ENCODE data around the gene DIDO1.
"Not testable (repeated sequence)": the region's sequence is repeated elsewhere in the genome, so short reads cannot be mapped to it uniquely, and the experiment has no call there.

The DIDO1 gene

GRCh38 chr20:62852841-62853240 lies 73.5 kb downstream of the DIDO1 start:
- no peak overlapping the region for H3K27ac Mint-ChIP-seq
- H3K27me3 Mint-ChIP-seq: no peaks in the 10 kb centered on the region
- no peak overlapping the region for H3K4me3 Mint-ChIP-seq
- peaks cover 7% of the 10 kb centered on the region for H3K4me1 Mint-ChIP-seq (ENCODE audit: low read depth)
- DNase-seq: no peak
- H3K36me3 Mint-ChIP-seq (ENCODE audit: low read depth): peaks cover 53% of the 10 kb centered on the region
- H3K9me3 Mint-ChIP-seq: no peaks in the 10 kb centered on the region

- Mint-ChIP-seq H3K4me3 (no peak overlapping the region), H3K4me1 (ENCODE audit: low read depth) (peaks cover 3% of the 10 kb centered on the region), H3K27me3 (no peaks in the 10 kb centered on the region), H3K27ac (no peak overlapping the region), H3K36me3 (ENCODE audit: low read depth) (peaks cover 52% of the 10 kb centered on the region), H3K9me3 (no peaks in the 10 kb centered on the region)
- no peak for DNase-seq
These were observed 74.1 kb downstream of the DIDO1 start for GRCh38 chr20:62852196-62852595.

DNA sequence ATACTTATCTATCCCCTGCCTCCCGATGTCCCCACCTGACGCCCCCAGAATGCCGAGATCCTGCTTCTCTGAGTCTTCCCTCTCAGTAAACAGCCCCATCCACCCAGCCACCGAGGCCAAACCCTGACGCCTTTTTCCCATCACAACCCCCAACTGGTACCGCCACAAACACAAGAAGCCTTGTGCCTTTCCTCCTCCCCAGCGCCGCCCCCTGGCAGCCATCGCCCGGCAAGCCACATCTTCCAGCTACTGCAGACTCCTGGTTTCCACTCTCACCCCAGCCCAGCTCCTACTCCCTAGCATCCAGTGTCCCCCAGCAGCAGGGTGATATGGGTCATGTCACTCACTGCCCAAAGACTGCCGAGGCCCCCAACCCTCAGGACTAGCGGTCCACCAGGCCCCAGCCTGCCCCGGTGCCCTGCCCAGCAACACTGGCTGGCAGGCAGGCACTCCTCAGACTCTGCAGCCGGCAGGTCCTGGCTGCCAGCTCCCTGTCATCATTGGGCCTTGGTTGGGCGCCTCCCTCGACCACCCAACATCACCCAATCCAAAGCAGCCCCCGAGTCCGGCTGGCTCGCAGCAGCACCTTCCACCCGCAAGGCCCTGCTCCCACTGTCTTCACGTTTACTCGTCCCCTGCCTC lies 75.9 kb downstream of the DIDO1 start:
- Mint-ChIP-seq H3K4me1 (ENCODE audit: low read depth) (no peaks in the 10 kb centered on the region), H3K27ac (no peak overlapping the region), H3K27me3 (no peaks in the 10 kb centered on the region), H3K9me3 (no peaks in the 10 kb centered on the region), H3K4me3 (no peak overlapping the region), H3K36me3 (ENCODE audit: low read depth) (peaks cover 57% of the 10 kb centered on the region)
- no peak for DNase-seq

DNA sequence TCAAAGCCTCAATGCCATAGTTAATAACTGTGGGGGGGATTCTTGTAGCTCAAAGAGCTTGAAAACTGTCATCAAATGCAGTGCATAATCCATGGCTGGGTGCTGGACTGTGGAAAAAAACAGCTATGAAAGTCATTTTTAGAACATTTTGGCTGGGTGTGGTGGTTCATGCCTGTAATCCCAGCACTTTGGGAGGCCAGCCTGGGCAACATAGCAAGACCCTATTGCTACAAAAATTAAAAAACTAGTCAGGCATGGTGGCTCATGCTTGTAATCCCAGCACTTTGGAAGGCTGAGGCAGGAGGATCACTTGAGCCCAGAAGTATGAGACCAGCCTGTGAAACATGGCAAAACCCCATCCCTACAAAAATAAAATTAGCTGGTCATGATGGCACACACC lies 76.9 kb downstream of the DIDO1 start:
- Mint-ChIP-seq H3K9me3 (no peaks in the 10 kb centered on the region), H3K4me3 (no peak overlapping the region), H3K36me3 (ENCODE audit: low read depth) (peaks cover 51% of the 10 kb centered on the region), H3K27me3 (no peaks in the 10 kb centered on the region), H3K4me1 (ENCODE audit: low read depth) (no peaks in the 10 kb centered on the region), H3K27ac (no peak overlapping the region)
- no peak for DNase-seq

DNA sequence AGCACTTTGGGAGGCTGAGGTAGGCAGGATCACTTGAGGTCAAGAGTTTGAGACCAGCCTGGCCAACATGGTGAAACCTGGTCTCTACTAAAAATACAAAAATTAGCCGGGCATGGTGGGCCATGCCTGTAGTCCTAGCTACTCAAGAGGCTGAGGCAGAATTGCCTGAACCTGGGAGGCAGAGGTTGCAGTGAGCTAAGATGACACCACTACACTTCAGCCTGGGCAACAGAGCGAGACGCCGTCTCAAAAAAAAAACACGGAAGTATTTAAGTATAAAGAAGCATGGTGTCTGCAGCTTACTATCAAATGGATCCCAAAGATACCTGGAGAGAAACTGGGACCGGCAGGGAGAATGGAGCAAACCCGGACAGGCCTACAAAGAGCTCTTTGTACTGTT lies 77.4 kb downstream of the DIDO1 start:
- H3K9me3 Mint-ChIP-seq; H3K4me1 Mint-ChIP-seq (ENCODE audit: low read depth); H3K4me3 Mint-ChIP-seq; H3K27me3 Mint-ChIP-seq; H3K27ac Mint-ChIP-seq; DNase-seq: not testable (repeated sequence)
- H3K36me3 Mint-ChIP-seq (ENCODE audit: low read depth): peaks cover 46% of the 10 kb centered on the region

GRCh38 chr20:62846166-62846890 lies 80.0 kb downstream of the DIDO1 start:
- Mint-ChIP-seq H3K36me3 (ENCODE audit: low read depth) (peaks cover 29% of the 10 kb centered on the region), H3K4me1 (ENCODE audit: low read depth) (no peaks in the 10 kb centered on the region), H3K9me3 (no peaks in the 10 kb centered on the region), H3K4me3 (no peak overlapping the region), H3K27ac (no peak overlapping the region), H3K27me3 (no peaks in the 10 kb centered on the region)
- DNase-seq: no peak

DNA sequence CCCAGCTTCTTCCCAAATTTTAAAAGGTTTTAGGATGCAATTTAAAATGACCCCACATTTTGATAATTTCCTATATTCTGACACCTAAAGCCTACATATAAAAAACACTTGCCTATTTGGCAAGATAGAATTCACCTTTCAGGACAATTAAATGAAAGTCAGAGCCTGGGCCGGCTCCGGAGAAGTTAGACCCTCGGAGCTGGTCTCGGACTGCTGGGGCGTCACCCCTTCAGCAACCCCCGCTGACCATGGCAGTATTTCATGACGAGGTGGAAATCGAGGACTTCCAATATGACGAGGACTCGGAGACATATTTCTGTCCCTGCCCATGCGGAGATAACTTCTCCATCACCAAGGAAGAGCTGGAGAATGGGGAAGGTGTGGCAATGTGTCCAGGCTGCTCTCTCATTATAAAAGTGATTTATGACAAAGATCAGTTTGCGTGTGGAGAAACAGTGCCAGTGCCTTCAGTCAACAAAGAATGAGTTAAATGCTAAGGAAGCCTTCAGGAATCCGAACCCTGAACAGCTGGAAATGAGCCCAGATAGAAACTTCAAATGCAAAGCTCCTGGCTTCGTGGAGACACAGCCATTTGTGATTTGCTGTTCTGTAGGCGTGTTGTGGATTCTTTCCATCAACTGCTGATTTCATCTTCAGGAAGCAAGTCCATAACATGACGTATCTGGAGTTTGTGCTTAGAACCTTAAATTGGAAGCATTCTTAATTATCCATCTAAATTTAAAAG lies 80.7 kb downstream of the DIDO1 start:
- DNase-seq: no peak
- H3K27me3 Mint-ChIP-seq: no peaks in the 10 kb centered on the region
- H3K4me3 Mint-ChIP-seq: no peak overlapping the region
- peaks cover 26% of the 10 kb centered on the region for H3K36me3 Mint-ChIP-seq (ENCODE audit: low read depth)
- no peaks in the 10 kb centered on the region for H3K9me3 Mint-ChIP-seq
- H3K4me1 Mint-ChIP-seq (ENCODE audit: low read depth): no peaks in the 10 kb centered on the region
- H3K27ac Mint-ChIP-seq: no peak overlapping the region

- Mint-ChIP-seq H3K36me3 (ENCODE audit: low read depth) (peaks cover 20% of the 10 kb centered on the region), H3K9me3 (no peaks in the 10 kb centered on the region), H3K4me1 (ENCODE audit: low read depth) (no peaks in the 10 kb centered on the region), H3K27ac (no peak overlapping the region), H3K27me3 (no peaks in the 10 kb centered on the region), H3K4me3 (no peak overlapping the region)
- no peak for DNase-seq
These were observed 82.1 kb downstream of the DIDO1 start for GRCh38 chr20:62844182-62844581.

- Mint-ChIP-seq H3K27ac (no peak overlapping the region), H3K4me3 (no peak overlapping the region), H3K36me3 (ENCODE audit: low read depth) (peaks cover 20% of the 10 kb centered on the region), H3K27me3 (no peaks in the 10 kb centered on the region), H3K4me1 (ENCODE audit: low read depth) (no peaks in the 10 kb centered on the region), H3K9me3 (no peaks in the 10 kb centered on the region)
- DNase-seq: no peak
These were observed 82.6 kb downstream of the DIDO1 start for GRCh38 chr20:62843656-62844055.

DNA sequence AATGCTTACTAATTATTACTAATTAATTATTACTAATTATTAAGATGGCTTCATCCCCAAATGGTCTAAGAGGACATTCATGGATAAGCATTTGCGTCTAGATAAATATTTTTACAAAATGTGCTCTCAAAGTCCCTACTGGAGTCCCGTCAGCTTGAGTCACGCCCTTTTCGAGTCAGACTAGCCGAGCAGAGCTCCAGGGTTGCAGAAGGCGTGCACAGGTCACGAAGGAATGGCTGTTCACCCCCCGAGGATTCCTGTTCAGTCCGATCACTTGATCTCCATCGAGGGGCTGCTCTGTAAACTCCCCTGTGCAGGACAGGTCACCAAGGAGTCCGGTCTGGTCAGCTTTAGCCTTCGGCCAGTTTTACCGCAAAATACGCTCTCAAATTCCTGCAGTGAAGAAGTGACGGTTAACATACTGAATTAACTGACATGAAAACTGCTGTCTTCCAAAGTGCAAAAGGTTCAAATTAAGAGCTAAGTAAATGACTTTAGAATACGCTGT lies 84.5 kb downstream of the DIDO1 start:
- DNase-seq: no peak
- H3K36me3 Mint-ChIP-seq (ENCODE audit: low read depth): peaks cover 12% of the 10 kb centered on the region
- no peaks in the 10 kb centered on the region for H3K9me3 Mint-ChIP-seq
- H3K4me3 Mint-ChIP-seq: no peak overlapping the region
- no peaks in the 10 kb centered on the region for H3K4me1 Mint-ChIP-seq (ENCODE audit: low read depth)
- H3K27ac Mint-ChIP-seq: no peak overlapping the region
- no peaks in the 10 kb centered on the region for H3K27me3 Mint-ChIP-seq

GRCh38 chr20:62840244-62841197 lies 85.8 kb downstream of the DIDO1 start:
- H3K4me1 Mint-ChIP-seq (ENCODE audit: low read depth): no peaks in the 10 kb centered on the region
- no peak overlapping the region for H3K4me3 Mint-ChIP-seq
- DNase-seq: no peak
- H3K36me3 Mint-ChIP-seq (ENCODE audit: low read depth): peaks cover 3% of the 10 kb centered on the region
- no peaks in the 10 kb centered on the region for H3K9me3 Mint-ChIP-seq
- no peaks in the 10 kb centered on the region for H3K27me3 Mint-ChIP-seq
- no peak overlapping the region for H3K27ac Mint-ChIP-seq

DNA sequence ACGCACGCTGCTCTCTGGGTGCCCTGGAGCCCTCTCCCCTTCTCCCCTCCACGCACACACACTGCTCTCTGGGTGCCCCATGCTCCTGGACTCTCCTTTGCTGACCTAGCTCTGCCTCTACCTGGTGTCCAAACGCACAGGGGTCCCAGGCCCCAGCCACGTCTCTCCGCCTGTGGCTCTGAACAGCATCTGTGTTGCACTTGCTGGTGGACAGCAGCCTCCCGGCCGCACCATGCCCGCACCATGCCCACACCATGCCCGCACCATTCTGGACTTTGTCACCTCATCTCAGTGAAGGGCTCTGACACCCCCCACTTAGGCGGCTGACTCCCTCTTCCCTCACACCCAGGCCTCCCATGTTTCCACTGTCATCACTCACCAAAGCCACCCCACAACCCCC lies 86.5 kb downstream of the DIDO1 start:
- no peaks in the 10 kb centered on the region for H3K27me3 Mint-ChIP-seq
- H3K9me3 Mint-ChIP-seq: no peaks in the 10 kb centered on the region
- no peaks in the 10 kb centered on the region for H3K36me3 Mint-ChIP-seq (ENCODE audit: low read depth)
- H3K27ac Mint-ChIP-seq: no peak overlapping the region
- H3K4me1 Mint-ChIP-seq (ENCODE audit: low read depth): no peaks in the 10 kb centered on the region
- H3K4me3 Mint-ChIP-seq: no peak overlapping the region
- no peak for DNase-seq

DNA sequence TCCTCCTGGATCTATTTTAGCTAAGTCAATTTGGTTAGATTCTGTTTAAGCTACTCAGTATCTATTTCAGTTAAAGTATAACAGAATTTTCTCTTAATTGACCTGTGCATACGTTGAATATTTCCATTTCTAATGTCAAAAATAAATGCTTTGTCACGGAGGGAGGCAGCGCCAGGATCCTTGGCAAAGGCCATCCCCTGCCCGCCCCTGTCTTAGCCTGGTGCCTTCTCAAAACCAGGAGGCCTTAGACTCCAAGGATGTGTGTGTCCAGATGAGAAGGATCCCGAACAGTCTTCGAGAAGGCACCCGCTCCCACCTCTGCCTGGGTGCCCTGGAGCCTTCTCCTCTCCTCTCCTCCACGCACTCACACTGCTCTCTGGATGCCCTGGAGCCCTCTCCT lies 87.0 kb downstream of the DIDO1 start:
- H3K4me1 Mint-ChIP-seq (ENCODE audit: low read depth): no peaks in the 10 kb centered on the region
- no peak overlapping the region for H3K27ac Mint-ChIP-seq
- no peak for DNase-seq
- H3K9me3 Mint-ChIP-seq: no peaks in the 10 kb centered on the region
- H3K4me3 Mint-ChIP-seq: no peak overlapping the region
- H3K27me3 Mint-ChIP-seq: no peaks in the 10 kb centered on the region
- H3K36me3 Mint-ChIP-seq (ENCODE audit: low read depth): no peaks in the 10 kb centered on the region
